Tibial nerve (tissue), 4 donors: ENCODE data around the gene NIPBL. TPM values are rescaled to one million over a fixed set of nuclear protein-coding genes. Genes with fewer than 3 reads are reported as not detected.

Experiments
- DNase-seq, 2 donors: peaks; one replicate each; pipeline ENCODE4 v3.0.0-alpha.2; 2019; ENCODE audit warnings: low spot score in 2 of 2
- H3K27ac ChIP-seq, 4 donors: fragments of 200-600 bp; sonication (generic) in 3 of 4; one replicate each; pipeline ENCODE4 v1.5.1; 2017 to 2019; ENCODE audit warnings: mild to moderate bottlenecking in 1 of 4
- H3K27me3 ChIP-seq, 2 donors: fragments of 200-600 bp; sonication (generic) in 1 of 2; one replicate each; pipeline versions ENCODE4 v1.5.1 to v1.6.0; 2017 to 2019
- H3K36me3 ChIP-seq, 3 donors: fragments of 200-600 bp; sonication (generic); one replicate each; pipeline ENCODE4 v1.5.1; 2018 to 2019
- H3K4me1 ChIP-seq, 4 donors: fragments of 200-600 bp; sonication (generic) in 3 of 4; one replicate each; pipeline ENCODE4 v1.5.1; 2017 to 2019
- H3K4me3 ChIP-seq, 4 donors: fragments of 200-600 bp; sonication (generic) in 3 of 4; one replicate each; pipeline ENCODE4 v1.5.1; 2017 to 2019; ENCODE audit warnings: mild to moderate bottlenecking in 1 of 4, moderate library complexity in 1 of 4
- H3K9me3 ChIP-seq, 4 donors: fragments of 200-600 bp; sonication (generic) in 3 of 4; one replicate each; pipeline ENCODE4 v1.5.1; 2017 to 2019
- CTCF ChIP-seq, 5 experiments: fragments of 200-600 bp in 3 of 5; fragments of 450-650 bp in 2 of 5; sonication (generic) in 3 of 5; IDR thresholded peaks; one replicate each; pipeline ENCODE4 v1.5.1; 2016 to 2019; ENCODE audit warnings: antibody characterized with exemption in 5 of 5, mild to moderate bottlenecking in 3 of 5, moderate library complexity in 2 of 5
- EP300 ChIP-seq, 2 donors: sonication (generic); formaldehyde crosslinking; IDR thresholded peaks; one replicate each; pipeline ENCODE4 v1.6.1; 2017; ENCODE audit warnings: antibody characterized with exemption in 2 of 2, mild to moderate bottlenecking in 1 of 2
- POLR2A ChIP-seq, 2 donors: fragments of 450-650 bp; IDR thresholded peaks; one replicate each; pipeline ENCODE4 v1.6.1; 2017; ENCODE audit warnings: antibody characterized with exemption in 2 of 2, mild to moderate bottlenecking in 2 of 2, moderate library complexity in 2 of 2
- WGBS, 2 donors: methylation state at CpG; one replicate each; pipeline ENCODE4 v1.1.5; 2018; 5-methylcytosine and 5-hydroxymethylcytosine counted together
- total RNA-seq, 4 donors: library from RNA; depleted of rRNA; stranded (reverse); fragments of >200 nt; gene quantifications; one replicate each; pipeline ENCODE4 v1.1.0, GENCODE V29; 2016

NIPBL gene
- total RNA-seq, 4 donors from 2014 or later, result 53.4 to 64.5 (median 59.4) TPM

GRCh38 chr5:36978196-36978595, 101.6 kb downstream of the NIPBL start:
- DNase-seq, result no peak
- Histone ChIP-seq H3K27me3 (no peaks in the 10 kb centered on the region), H3K9me3 (peaks cover 0 to 15% (median 0%) of the 10 kb centered on the region in 4 donors), H3K4me3 (no peak overlapping the region), H3K27ac (no peak overlapping the region), H3K4me1 (no peaks in the 10 kb centered on the region), H3K36me3 (peaks cover 0 to 58% (median 0%) of the 10 kb centered on the region in 3 donors)
- TF ChIP-seq CTCF (IDR thresholded peaks at IDR 0.05) (no peak), EP300 (IDR thresholded peaks at IDR 0.05) (no peak), POLR2A (IDR thresholded peaks at IDR 0.05) (no peak)

- 95 to 96% methylated on average over 1 of the region's 1 CpG for WGBS, 2 donors
- Histone ChIP-seq H3K27me3 (no peaks in the 10 kb centered on the region), H3K36me3 (peaks cover 0 to 38% (median 0%) of the 10 kb centered on the region in 3 donors), H3K4me1 (no peaks in the 10 kb centered on the region), H3K4me3 (no peak overlapping the region), H3K9me3 (peaks cover 0 to 15% (median 0%) of the 10 kb centered on the region in 4 donors), H3K27ac (no peak overlapping the region)
- TF ChIP-seq POLR2A (IDR thresholded peaks at IDR 0.05), result no peak
- TF ChIP-seq EP300 (IDR thresholded peaks at IDR 0.05), result no peak
- TF ChIP-seq CTCF (IDR thresholded peaks at IDR 0.05), result no peak
- no peak for DNase-seq
Observed at GRCh38 chr5:36982146-36982545, 105.6 kb downstream of the NIPBL start.

GRCh38 chr5:36985387-36985786, 108.8 kb downstream of the NIPBL start:
- H3K4me1 ChIP-seq, result peaks cover 0 to 10% (median 0%) of the 10 kb centered on the region in 4 donors

GRCh38 chr5:36988396-36988795, 111.8 kb downstream of the NIPBL start:
- 96% methylated on average over 1 of the region's 1 CpG for WGBS, 2 donors
- no peak overlapping the region for H3K4me3 ChIP-seq
- no peaks in the 10 kb centered on the region for H3K9me3 ChIP-seq
- H3K27me3 ChIP-seq, result no peaks in the 10 kb centered on the region
- H3K36me3 ChIP-seq, result peaks cover 0 to 16% (median 0%) of the 10 kb centered on the region in 3 donors
- peaks cover 0 to 13% (median 0%) of the 10 kb centered on the region in 4 donors for H3K4me1 ChIP-seq
- no peak for TF ChIP-seq EP300 (IDR thresholded peaks at IDR 0.05)
- TF ChIP-seq CTCF (IDR thresholded peaks at IDR 0.05), result no peak
- TF ChIP-seq POLR2A (IDR thresholded peaks at IDR 0.05), result no peak
- no peak overlapping the region for H3K27ac ChIP-seq
- no peak for DNase-seq

More at GRCh38 chr5:36985387-36985786, 108.8 kb downstream of the NIPBL start:
- Histone ChIP-seq H3K9me3 (no peaks in the 10 kb centered on the region), H3K36me3 (peaks cover 0 to 19% (median 0%) of the 10 kb centered on the region in 3 donors), H3K27me3 (no peaks in the 10 kb centered on the region), H3K4me3 (no peak overlapping the region), H3K27ac (no peak overlapping the region)
- no peak for TF ChIP-seq CTCF (IDR thresholded peaks at IDR 0.05)
- 94 to 97% methylated on average over 10 of the region's 10 CpGs for WGBS, 2 donors
- no peak for DNase-seq

- TF ChIP-seq POLR2A (IDR thresholded peaks at IDR 0.05) (no peak), EP300 (IDR thresholded peaks at IDR 0.05) (no peak)
- Histone ChIP-seq H3K4me1 (no peaks in the 10 kb centered on the region), H3K36me3 (peaks cover 0 to 53% (median 0%) of the 10 kb centered on the region in 3 donors), H3K9me3 (no peaks in the 10 kb centered on the region), H3K27me3 (no peaks in the 10 kb centered on the region), H3K4me3 (no peak overlapping the region), H3K27ac (no peak overlapping the region)
- no peak for DNase-seq
- 86 to 92% methylated on average over 1 of the region's 1 CpG for WGBS, 2 donors
Observed at GRCh38 chr5:36998578-36998977, 122.0 kb downstream of the NIPBL start.
